Measurements from ENCODE around the gene ZNF606.
"Not testable (repeated sequence)": the region's sequence is repeated elsewhere in the genome, so short reads cannot be mapped to it uniquely, and the experiment has no call there.

ZNF606 gene

DNA sequence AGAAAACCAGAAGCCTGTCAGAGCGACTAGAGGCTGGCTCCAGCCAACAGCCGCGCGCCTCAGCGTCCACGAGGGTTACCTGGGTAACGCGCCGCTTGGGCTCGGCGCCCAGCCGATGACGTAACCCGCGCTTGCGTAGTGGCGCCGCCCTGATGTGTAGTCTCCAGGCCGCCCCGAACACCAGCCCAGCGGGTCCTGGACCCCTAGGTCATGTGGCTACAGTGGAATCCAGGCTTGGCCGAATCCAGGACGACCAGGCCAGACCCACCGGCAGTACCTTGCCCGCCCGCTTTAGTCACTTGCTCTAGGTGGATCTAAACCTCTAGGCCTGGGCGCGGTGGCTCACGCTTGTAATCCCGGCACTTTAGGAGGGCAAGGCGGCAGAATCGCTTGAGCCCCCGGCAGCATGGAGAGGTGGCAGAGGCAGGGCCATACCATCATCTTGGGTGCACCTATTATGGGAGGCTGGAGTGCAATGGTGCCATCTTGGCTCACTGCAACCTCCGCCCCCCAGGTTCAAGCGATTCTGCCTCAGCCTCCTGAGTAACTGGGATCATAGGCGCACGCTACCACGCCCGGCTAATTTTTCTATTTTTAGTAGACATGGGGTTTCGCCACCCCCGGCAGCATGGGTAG, 7.2 kb upstream of the ZNF606 start:
- no peak for DNase-seq

DNA sequence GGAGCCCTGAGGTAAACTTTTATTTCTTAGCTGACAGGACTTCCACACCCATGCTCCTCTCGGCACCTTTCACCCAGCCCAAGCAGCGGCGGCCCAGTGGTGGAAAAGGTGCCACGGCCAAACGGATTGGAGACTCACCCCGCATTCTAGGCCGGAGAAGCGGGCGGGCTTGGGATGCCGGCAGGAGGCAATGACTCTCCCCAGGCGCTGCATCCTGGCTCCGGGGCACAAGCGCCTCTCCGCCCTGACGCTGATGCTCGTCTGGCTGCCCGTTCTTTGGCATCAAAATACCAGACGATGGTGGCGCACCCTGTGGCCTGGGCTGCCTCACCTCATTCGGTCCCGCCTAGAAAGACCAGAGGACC, 6.7 kb upstream of the ZNF606 start:
- no peak for DNase-seq

DNA sequence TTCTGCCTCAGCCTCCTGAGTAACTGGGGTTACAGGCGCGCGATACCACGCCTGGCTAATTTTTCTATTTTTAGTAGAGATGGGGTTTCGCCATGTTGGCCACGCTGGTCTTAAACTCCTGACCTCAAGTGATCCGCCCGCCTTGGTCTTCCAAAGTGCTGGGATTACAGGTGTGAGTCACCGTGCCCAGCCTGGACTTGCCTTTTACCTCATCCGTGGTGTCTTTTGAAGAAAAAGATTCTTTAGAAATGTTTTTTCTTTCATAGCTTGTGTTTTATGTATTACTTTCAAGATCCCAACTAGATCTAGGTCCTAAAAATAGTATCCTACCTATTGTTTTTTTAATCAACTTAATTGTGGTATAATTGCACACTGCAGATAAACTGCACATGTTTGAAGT, 6.3 kb upstream of the ZNF606 start:
- not testable (repeated sequence) for DNase-seq

DNA sequence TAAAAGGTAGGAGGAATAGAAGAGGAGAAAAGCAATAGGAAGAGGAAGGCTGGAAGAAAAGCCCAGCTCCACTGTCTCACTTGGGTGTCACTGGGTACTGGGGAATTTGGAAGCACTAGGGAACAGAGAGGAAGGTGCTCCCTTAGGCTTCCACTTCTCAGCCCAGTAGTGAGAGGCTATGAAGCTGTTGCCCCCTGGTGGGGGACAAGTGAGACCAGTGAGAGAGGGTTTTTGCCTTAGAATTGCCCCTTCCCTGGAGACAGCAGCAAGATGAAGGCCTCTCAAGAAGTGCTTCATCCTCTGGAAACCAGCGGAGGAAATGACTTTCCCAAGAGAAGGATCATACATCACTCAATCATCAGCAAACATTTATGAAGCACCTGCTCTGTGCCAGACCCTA, 4.7 kb upstream of the ZNF606 start:
- no peak for DNase-seq

DNA sequence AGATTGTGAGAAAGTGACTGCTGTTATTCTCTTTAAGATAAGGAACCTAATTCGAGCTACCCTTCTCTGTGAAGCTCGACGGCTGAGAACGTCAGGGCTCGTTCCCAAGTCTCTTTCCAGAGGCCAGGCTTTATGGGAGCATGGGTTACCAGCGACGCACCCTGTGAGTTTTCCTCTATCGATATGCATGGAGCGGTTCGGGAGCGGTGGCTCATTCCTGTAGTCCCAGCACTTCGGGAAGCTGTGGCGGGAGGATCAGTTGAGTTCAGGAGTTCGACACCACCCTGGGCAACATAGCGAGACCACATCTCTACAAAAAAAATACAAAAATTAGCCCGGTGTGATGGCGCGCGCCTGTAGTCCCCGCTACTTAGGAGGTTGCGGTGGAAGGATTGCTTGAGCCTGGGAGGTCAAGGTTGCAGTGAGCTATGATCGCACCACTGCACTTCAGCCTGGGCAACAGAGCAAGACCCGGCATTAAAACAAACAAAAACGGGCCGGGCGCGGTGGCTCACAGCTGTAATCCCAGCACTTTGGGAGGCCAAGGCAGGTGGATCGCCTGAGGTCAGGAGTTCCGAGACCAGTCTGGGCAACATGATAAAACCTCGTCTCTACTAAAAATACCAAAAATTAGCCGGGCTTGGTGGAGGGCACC, 681 bp upstream of the ZNF606 start:
- DNase-seq: no peak

DNA sequence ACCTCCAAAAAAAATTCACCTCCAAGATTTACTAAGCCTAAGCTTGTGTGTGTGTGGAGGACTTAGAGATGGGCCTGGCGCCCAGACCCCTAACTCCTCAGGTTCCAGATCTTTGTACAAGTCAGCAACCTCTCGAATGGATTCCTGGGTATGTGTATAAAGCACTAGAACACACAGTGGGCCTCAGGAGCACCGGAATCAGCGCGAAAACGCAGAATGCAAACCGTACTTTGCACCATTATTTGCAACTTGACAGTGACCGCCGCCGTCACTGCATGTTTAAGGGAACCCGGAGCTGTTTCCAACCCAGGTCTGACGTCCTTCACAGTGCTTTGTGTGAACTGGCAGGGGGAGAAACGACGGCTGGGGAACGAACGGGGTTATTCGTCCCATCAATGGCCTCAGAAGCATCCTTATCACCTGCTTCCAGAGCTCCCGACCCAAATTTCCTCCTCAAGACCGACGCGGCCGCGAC, 688 bp downstream of the ZNF606 start:
- DNase-seq: no peak

DNA sequence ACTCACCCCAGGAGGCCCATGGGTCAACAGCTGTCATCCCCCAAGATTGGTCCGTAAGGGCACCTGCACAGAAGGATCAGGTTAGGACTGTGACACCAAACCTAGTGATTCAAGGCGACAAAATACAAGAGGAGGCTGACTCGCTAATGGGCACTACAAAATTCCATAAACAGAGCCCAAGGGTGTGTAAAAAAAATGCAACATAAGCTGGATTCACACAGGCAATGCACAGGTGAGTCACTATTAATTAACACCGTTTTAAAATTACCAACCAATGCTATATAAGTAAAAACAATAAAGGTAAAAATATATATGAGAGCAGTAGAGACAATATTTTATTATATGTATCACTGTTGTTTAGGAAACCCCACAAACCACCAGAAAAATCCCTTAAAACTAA, 1.9 kb downstream of the ZNF606 start:
- DNase-seq: no peak

DNA sequence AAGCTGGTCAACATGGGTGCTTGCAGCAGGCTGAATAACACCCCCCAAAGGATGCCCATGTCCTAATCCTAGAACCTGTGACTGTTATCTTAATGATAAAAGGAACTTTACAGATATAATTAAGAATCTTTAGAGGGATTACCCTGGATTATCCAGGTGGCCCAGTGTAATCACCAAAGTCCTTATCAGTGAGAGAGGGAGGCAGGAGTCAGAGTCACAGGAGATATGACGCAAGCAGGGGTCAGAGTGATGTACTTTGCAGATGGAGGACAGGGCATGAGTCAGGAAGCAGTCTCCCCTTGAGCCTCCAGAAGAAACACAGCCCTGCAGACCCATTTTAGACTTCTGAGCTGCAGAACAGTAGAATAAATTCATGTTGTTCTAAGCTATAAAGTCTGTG, 9.8 kb downstream of the ZNF606 start:
- DNase-seq: no peak

DNA sequence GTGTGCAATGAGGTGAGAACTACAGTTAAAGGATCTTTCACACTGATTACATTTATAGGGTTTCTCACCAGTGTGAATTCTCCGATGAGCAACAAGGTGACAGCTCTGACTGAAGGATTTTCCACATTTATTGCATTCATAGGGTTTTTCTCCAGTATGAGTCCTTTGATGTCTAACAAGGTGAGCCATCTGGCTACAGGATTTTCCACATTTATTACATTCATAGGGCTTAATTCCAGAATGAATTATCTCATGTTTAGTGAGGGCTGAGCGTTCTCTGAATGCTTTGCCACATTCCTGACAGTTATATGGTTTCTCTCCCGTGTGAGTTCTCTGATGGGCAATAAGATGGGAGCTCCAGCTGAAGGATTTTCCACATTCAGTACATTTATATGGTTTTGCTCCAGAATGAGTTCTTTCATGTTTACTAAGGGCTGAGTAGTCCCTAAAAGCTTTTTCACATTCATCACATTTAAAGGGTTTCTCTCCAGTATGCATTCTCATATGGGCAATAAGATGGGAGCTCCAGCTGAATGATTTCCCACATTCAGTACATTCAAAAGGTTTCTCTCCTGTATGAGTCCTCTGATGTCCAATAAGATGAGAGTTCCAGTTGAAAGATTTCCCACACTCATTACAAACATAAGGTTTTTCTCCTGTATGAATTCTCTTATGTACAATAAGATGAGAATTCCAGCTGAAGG, 23.9 kb downstream of the ZNF606 start:
- DNase-seq: no peak

DNA sequence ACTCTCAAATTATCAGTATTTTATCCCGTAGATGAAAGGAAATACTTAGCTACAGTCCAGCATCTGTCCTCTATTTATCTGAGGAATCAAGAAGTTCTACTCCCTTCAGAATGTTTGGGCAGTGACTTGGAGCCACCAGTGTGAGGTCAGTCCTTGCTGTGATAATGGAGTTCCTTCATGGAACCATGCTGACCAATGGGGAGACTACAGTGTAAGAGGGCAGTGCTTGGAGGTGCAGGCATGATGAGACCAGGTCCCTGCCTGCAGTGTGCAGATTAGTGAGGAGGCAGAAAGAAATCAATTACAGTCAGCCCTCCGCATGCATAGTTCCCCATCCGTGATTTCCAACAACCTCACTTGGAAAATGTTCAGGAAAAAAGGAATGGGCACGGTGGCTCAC, 28.2 kb downstream of the ZNF606 start, which contains the start of gene C19orf18:
Gene C19orf18, minus strand, starts transcription at position 101 of the 400 bp plus-strand sequence. CDS start 102 bp downstream, outside the sequence.
- no peak for DNase-seq

DNA sequence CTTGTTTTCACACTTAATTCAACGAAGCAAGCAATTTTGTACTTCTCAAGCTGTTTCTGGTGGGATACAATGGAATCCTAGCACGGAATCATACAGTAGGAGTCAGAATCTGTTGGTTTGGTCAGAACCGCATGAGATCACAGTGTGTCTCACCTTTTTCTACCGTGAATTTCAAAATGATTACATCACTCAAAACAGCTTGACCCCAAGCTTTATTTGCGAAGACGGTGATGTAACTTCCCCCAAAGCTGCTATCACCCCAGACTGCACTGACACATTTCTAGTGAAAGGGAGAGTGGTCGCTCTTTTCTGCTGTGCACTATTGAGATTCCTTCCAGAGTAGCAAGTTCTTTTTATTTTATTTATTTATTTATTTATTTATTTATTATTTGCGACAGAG, 37.9 kb downstream of the ZNF606 start:
- DNase-seq: no peak

DNA sequence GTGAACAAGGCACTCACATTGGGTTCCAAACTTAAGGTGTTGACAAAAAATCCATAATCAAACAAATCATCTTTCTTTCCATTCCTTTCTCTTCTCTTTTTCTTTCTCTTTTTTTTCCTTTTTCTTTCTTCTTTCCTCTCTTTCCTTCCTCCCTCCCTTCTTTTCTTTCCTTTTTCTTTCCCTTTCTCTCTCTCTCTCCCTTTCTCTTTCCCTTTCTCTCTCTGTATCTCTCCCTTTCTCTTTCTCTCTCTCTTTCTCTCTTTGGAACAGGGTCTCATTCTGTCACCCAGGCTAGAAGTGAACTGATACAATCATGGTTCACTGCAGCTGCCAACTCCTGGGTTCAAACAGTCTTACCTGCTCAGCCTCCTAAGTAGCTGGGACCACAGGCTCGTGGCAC, 40.8 kb downstream of the ZNF606 start:
- DNase-seq: no peak

DNA sequence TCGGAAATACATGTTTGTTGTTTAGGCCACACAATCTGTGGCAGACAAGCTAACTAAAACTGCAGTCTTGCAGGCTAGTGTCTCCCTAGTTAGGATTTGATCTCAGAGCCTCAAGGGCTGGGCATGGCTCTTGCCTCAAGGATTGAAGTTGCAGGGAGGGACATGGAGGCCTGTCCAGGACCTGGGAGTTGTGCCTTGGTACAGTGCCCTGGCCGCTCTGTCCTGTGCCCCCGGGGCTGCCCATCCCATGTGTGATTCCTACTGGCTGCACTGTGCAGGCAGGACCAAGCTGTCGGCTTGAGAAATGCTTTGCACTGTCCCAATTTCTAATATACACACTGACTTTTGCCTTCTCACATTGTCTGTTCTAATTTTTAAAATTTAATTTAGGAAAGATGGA, 47.6 kb downstream of the ZNF606 start:
- no peak for DNase-seq

DNA sequence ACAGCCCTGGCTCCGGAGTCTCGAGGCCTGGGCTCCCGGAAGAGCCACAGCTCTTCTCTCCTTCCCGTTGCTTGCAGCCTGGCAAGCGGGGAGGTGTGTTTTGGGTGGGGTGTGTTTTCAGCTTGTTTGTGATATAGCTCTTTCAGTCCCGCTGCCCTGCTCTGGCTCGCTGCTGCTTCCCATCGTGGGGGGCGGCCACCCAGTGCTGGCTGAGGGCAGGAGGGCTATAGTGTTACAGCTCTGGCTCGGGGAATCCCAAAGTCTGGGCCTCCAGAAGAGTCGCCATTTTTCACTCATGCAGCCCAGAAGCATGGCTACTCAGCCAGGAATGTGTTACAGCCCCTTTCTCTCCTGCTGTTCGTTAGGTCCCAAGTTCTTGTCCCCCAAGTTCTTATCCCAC, 52.9 kb downstream of the ZNF606 start:
- no peak for DNase-seq

DNA sequence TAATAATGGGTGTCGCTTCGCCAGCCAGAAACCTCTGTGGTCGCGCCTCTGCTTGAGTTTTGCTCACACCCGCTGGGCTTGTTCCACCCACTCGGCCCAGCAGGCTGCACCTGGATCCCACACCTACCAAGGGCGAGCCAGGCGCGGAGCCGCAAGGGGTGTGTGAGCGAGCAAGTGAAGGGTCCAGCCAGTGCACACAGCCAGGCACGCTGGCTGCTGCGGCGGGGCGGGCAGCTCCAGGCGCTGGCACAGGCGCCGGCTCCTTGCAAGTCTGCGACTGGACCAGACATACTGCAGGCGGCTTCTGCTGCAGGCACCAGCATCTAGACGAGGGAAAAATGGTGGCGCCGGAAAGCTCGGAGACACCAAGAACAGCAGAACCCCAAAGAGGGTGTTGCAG, 53.3 kb downstream of the ZNF606 start:
- DNase-seq: no peak

DNA sequence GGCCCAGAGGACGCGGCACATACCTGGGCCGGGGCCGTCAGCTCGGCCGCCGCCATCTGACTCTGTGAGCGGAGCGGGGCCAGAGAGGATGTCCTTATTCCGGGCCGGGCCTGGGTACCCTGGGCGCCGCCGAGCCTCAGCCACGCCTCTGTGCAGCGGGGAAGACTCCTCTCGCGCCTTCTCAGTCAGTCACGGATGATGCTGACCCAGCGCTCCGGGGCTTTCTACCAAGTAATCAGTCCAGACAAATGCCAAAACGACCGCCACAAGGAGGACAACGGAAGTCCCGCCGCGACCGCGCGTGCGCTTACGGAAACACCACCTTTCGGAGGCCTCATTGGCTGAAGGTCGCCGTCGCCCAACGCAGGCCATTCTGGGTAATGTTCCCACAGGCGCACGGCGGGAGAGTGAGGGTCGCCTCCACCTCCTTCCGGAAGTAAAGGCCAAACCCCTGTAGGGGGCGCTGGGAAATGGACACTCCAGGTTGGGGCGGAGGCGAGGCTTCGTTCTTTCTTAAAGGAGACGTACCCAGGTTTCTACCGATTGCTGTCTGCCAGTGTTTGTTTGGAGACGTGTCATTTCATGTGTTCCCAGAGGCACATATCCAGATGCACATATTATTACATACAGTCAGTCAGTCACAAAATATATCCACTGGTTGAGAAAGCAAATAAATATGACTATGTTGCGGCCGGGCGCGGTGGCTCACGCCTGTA, 55.0 kb downstream of the ZNF606 start, which contains the start of gene ZNF256:
Gene ZNF256, minus strand, starts transcription at position 288 of the 716 bp plus-strand sequence. Its CDS starts 232 bp downstream, at position 56.
- DNase-seq: peak; percentile 90

DNA sequence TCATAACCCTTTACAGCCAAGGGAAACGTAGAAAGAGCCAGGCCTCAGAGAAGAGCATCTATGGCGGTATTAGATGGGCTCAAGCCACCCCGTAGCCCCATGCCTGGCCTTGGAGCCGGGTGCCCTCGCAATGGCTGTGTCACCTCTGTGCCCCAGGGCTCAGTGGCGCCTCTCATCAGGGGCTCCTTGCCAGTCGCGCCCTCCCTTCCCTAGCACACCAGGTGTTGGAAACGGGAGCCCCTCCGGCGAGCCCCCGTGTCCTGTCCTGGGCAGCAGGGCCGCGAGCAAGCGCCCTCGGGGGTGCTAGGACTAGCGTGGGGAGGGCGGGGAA, 55.6 kb downstream of the ZNF606 start:
- DNase-seq: no peak

DNA sequence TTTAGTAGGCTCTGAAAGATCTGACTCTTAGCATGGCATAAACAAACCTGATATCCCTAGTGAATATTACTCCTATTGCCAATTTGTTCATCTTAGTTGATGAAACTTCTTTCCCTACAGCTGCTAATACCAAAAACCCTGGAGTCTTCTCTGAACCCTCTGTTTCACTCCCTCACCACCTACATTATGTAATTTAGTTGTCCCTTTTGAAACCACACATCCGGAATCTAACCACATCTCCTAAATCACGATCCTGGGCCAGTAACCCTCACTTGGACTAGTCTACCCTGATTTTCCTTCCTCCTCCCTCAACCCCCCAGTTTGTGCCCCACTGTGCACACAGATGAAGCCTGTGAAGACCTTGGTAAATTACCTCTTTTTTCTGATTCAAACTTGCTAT, 56.3 kb downstream of the ZNF606 start:
- DNase-seq: no peak

DNA sequence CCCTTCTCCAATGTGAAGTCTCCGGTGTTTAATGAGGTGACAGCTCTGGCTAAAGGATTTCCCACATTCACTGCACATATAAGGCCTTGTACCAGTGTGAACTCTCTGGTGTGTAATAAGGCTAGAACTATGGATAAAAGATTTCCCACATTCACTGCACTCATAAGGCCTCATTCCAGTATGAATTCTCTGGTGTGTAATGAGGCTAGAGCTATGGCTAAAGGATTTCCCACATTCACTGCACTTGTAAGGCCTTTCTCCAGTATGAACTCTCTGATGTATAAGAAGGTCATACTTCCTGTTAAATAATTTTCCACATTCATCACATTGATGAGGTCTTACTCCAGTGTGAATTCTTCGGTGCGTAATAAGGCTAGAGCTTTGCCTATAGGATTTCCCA, 61.0 kb downstream of the ZNF606 start:
- DNase-seq: no peak

DNA sequence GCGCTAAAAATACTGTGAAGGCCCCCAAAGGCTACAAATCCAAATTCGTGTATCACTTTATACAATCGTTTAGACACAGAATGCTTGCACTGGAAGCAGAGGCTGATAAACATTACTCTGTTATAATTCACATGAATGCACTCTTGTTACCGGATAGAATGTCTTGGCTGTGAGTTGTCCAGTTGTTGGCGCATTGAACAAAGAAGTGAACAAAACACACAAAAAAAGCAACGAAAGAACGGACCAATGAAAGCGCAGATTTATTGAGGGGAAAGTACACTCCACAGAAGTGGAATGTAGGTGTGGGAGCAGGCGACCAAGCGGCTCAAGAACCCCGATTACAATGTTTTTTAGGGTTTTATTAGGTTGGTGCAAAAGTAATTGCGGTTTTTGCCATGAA, 66.9 kb downstream of the ZNF606 start:
- no peak for DNase-seq

DNA sequence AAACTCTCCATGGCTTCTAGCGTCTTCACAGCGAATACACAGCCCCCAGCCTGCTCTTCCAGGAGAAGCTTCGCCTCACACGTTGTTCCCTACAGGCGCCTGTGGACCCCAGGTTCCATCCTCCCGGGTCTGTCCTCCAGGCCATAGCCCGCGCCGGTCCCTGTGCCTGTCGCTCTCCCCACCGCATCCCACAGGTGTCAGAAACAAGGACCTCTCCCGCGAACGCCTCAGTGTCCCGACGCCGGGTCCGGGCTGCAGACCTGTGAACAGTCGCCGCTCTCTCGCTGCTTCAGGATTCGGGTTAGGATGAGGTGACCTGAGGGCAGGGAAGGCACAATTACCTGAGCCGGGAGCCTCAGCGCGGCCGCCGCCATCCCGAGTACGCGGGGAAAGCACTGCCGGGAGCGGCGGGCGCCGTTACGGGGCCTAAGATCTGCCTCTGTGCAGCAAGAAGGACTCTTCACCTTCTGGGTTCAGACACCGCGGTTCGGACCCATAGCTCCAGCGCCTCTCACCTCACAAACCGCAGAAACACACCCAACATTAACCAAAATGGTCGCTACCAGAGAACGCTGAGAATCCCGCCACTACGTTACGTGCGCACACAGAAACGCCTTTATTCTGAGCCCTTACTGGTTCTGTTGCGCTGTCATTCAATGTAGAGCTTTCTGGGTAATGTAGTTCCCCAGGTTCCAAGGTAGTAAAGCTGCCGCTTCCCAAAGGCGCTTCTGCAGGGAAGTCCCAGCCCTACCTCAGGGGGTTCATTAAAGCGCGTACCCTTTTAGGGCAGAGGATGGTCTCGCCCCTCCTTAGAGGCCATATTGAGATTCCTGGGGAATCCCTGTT, 67.6 kb downstream of the ZNF606 start, which contains the start of gene ZNF418:
Gene ZNF418, minus strand, starts transcription at position 583 of the 846 bp plus-strand sequence. CDS start 1,580 bp downstream, outside the sequence.
- DNase-seq: no peak

DNA sequence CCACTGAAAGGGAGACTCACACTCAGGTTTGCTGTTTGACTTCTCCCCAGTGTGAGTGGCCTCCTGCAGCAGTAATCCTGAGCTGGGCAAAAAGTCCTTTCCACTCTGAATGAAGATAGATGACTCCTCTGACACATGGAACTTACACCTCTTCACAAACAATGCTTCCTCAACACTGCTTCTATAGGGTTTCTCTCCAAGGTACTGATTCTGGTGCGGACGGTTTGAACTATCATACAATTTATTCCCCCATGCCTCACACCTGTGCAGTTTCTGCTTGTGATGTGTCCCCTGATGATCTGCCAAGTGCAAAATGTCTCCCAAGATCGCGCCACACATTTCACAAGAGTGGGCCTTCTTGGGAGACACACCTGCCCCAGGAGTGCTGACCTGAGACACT, 75.0 kb downstream of the ZNF606 start:
- no peak for DNase-seq
